HepG2 (cell line): ENCODE data around the gene MPST. TPM values are rescaled to one million over a fixed set of nuclear protein-coding genes. Genes with fewer than 3 reads are reported as not detected.

Experiments used
- HNRNPL ChIP-seq: fragments of 200-400 bp; formaldehyde crosslinking; IDR thresholded peaks from 2 replicates; pipeline ENCODE4 v1.6.1; 2017; ENCODE audit warnings: mild to moderate bottlenecking, low read depth, low read length
- JUNB ChIP-seq: sonication (generic); formaldehyde crosslinking; IDR thresholded peaks from 2 replicates; pipeline ENCODE4 v1.8.0; 2022; ENCODE audit warnings: missing genetic modification reagents, mild to moderate bottlenecking, borderline replicate concordance
- SOX6 ChIP-seq, 2 experiments: fragments of 450-650 bp in 1 of 2; sonication (generic) in 1 of 2; formaldehyde crosslinking in 1 of 2; IDR thresholded peaks; 2 replicates each; pipeline versions ENCODE4 v1.4.0 to v1.6.1; 2017 to 2020; ENCODE audit warnings: antibody characterized with exemption in 1 of 2, mild to moderate bottlenecking in 1 of 2, missing genetic modification reagents in 1 of 2
- ZNF124 ChIP-seq: sonication (generic); formaldehyde crosslinking; IDR thresholded peaks from 2 replicates; pipeline ENCODE4 v1.4.0; 2020; ENCODE audit warnings: missing genetic modification reagents
- ZNF746 ChIP-seq: sonication (generic); formaldehyde crosslinking; IDR thresholded peaks from 2 replicates; pipeline ENCODE4 v1.8.0; 2022; ENCODE audit warnings: mild to moderate bottlenecking, missing genetic modification reagents
- ZNF747 ChIP-seq: sonication (generic); formaldehyde crosslinking; IDR thresholded peaks from 2 replicates; pipeline ENCODE4 v1.8.1; 2023; ENCODE audit warnings: missing genetic modification reagents, mild to moderate bottlenecking, borderline replicate concordance
- ZNF879 ChIP-seq: sonication (generic); formaldehyde crosslinking; IDR thresholded peaks from 2 replicates; pipeline ENCODE4 v1.8.1; 2023; ENCODE audit warnings: missing genetic modification reagents
- polyA plus RNA-seq, 8 experiments: library from polyadenylated mRNA; depleted of rRNA in 3 of 8; stranded (reverse) in 7 of 8; unstranded in 1 of 8; fragments of >200 nt; fragmentation: Illumina TruSeq in 4 of 8; extraction: Trizol in 4 of 8; gene quantifications; 2 replicates each; pipeline versions ENCODE4 v1.2.1 to v1.2.3, GENCODE V29; 2011 to 2016; ENCODE audit warnings: low read depth in 4 of 8, missing spikeins in 1 of 8, mixed read lengths in 1 of 8; ENCODE audit not compliant: insufficient read depth in 1 of 8
- total RNA-seq, 5 experiments: library from RNA; depleted of rRNA; stranded (reverse); fragments of >200 nt; fragmentation: Illumina TruSeq; extraction: Trizol; gene quantifications; 2 replicates each; pipeline ENCODE4 v1.2.3, GENCODE V29; 2016; ENCODE audit warnings: low read depth in 1 of 5
- TF ChIP-seq, protein P1 (sequence below): sonication (generic); formaldehyde crosslinking; IDR thresholded peaks from 2 replicates; pipeline ENCODE4 v1.4.0; 2020; ENCODE audit warnings: mild to moderate bottlenecking, missing genetic modification reagents
- TF ChIP-seq, protein P2 (sequence below): IDR thresholded peaks from 2 replicates; pipeline ENCODE4 v1.6.1; 2018; ENCODE audit warnings: missing genetic modification reagents, mild to moderate bottlenecking, missing compliant biosample characterization

MPST gene
- total and polyA plus RNA-seq, 2 of the 13 experiments (the other 11 are each of a cell fraction or from before 2014, with no cell fraction given) = 133 to 141 TPM

DNA sequence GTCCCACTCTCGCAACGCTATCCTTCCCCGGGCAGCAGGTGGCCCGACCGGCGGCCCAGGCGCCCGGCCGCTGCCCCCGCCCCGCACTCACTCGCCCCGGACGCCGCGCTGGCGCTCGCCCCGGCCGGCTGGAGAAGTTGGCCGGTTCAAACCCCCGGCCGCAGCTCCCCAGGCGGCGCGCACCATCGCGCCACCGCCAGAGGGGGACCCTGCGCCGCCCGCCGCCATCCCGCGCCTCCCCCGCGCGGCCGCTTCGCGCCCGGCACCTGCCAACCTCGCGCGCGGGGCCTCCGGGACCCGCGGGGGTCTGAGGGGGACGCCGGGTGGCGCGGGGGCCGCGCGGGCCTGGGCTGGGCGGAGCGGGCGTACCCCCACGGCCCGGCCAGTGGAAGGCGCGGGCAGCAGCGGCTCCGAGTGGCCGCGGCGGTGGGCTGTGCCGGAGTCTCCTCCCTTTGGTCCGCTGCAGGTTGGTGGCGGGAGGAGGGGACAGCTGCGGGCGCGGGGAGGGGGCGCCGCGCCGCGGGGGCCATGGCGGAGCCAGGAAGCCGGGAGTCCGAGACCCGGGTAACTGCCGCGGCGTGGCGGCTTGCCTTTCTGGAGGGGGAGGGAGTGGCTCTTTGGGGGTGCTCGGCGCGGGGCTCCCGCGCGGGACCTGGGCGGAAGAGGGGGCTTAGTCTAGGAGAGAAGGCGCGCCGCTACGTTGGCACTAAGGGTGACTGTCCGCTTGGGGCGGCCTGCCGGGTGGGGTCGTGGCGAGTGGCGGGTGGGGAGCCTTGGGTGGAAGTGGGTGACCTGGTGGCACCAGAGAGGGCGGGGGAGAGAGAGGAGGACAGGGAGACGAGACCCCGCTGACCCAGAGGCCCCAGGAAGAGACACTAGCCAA is at the start of gene MPST, which contains the start of gene TST (continued):
- TF ChIP-seq JUNB (CRISPR knock-in tag) (no peak), ZNF746 (CRISPR knock-in tag) (peak; percentile 66; the same call in 1 of the 2 replicates), ZNF747 (no peak), ZNF879 (CRISPR knock-in tag) (no peak), HNRNPL (peak; percentile 79; the same call in 1 of the 2 replicates), ZNF124 (CRISPR knock-in tag) (no peak), SOX6 (IDR thresholded peaks at IDR 0.05) (no peak), SOX6 (CRISPR knock-in tag; IDR thresholded peaks at IDR 0.05) (no peak)
- TF ChIP-seq, protein P1, sequence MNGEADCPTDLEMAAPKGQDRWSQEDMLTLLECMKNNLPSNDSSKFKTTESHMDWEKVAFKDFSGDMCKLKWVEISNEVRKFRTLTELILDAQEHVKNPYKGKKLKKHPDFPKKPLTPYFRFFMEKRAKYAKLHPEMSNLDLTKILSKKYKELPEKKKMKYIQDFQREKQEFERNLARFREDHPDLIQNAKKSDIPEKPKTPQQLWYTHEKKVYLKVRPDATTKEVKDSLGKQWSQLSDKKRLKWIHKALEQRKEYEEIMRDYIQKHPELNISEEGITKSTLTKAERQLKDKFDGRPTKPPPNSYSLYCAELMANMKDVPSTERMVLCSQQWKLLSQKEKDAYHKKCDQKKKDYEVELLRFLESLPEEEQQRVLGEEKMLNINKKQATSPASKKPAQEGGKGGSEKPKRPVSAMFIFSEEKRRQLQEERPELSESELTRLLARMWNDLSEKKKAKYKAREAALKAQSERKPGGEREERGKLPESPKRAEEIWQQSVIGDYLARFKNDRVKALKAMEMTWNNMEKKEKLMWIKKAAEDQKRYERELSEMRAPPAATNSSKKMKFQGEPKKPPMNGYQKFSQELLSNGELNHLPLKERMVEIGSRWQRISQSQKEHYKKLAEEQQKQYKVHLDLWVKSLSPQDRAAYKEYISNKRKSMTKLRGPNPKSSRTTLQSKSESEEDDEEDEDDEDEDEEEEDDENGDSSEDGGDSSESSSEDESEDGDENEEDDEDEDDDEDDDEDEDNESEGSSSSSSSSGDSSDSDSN (CRISPR knock-in tag) = peak; percentile 10; the same call in 1 of the 2 replicates
- TF ChIP-seq, protein P2, sequence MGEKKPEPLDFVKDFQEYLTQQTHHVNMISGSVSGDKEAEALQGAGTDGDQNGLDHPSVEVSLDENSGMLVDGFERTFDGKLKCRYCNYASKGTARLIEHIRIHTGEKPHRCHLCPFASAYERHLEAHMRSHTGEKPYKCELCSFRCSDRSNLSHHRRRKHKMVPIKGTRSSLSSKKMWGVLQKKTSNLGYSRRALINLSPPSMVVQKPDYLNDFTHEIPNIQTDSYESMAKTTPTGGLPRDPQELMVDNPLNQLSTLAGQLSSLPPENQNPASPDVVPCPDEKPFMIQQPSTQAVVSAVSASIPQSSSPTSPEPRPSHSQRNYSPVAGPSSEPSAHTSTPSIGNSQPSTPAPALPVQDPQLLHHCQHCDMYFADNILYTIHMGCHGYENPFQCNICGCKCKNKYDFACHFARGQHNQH (CRISPR knock-in tag) = peak; percentile 32; the same call in 1 of the 2 replicates
